ENCODE results near the gene RASA3. TPM values are rescaled to one million over a fixed set of nuclear protein-coding genes. Genes with fewer than 3 reads are reported as not detected.
A peak's percentile ranks its signal among the peaks of the same experiment; 100 is the strongest.
"Not testable (repeated sequence)": the region's sequence is repeated elsewhere in the genome, so short reads cannot be mapped to it uniquely, and the experiment has no call there.

Gene RASA3
- total RNA-seq, 4 donors from 2014 or later = 4.4 to 15.6 (median 8.5) TPM

- no peak for DNase-seq
- Histone ChIP-seq H3K36me3 (no peaks in the 10 kb centered on the region), H3K9me3 (no peaks in the 10 kb centered on the region), H3K27ac (peak overlapping the region; percentile 81 to 89 (median 86)), H3K27me3 (no peaks in the 10 kb centered on the region), H3K4me3 (no peak overlapping the region), H3K4me1 (peaks cover 20 to 50% (median 41%) of the 10 kb centered on the region in 4 donors)
- TF ChIP-seq EP300 (IDR thresholded peaks at IDR 0.05; ENCODE audit: low read depth) (no peak), CTCF (IDR thresholded peaks at IDR 0.05) (no peak), POLR2AphosphoS5 (IDR thresholded peaks at IDR 0.05) (no peak), POLR2A (IDR thresholded peaks at IDR 0.05) (no peak)
- in situ Hi-C loops (cut with MboI; ENCODE audit: low pct_ligation_motif_present in 1 of 4, low pct_unique_long_range_greater_than_20kb in 1 of 4, low sequenced_read_pairs in 3 of 4) = loop anchor here in 1 of 4 donors (10.0 kb wide), 1 partner anchor 163 kb away; no protein-coding TSS in a partner anchor
- intact Hi-C loops (cut with DNase I; ENCODE audit: low total_unique reads) = loop anchor here (5.0 kb wide), 1 partner anchor 60 kb away; no protein-coding TSS in a partner anchor
- 50 to 76% methylated on average over 4 to 15 of the region's 15 CpGs for WGBS, 2 donors (ENCODE audit: low coverage in 1 of 2)
Measured at GRCh38 chr13:114127473-114128347, 4.7 kb downstream of the RASA3 start.

- Histone ChIP-seq H3K4me1 (peaks cover 20 to 54% (median 48%) of the 10 kb centered on the region in 4 donors), H3K27ac (no peak overlapping the region), H3K36me3 (no peaks in the 10 kb centered on the region), H3K9me3 (no peaks in the 10 kb centered on the region), H3K4me3 (no peak overlapping the region), H3K27me3 (no peaks in the 10 kb centered on the region)
- in situ Hi-C loops (cut with MboI; ENCODE audit: low pct_ligation_motif_present in 1 of 4, low pct_unique_long_range_greater_than_20kb in 1 of 4, low sequenced_read_pairs in 3 of 4) (loop anchor here in 1 of 4 donors (10.0 kb wide), 1 partner anchor 162 kb away; no protein-coding TSS in a partner anchor), intact Hi-C loops (cut with DNase I; ENCODE audit: low total_unique reads) (loop anchor here (5.0 kb wide), 1 partner anchor 60 kb away; no protein-coding TSS in a partner anchor)
- TF ChIP-seq EP300 (IDR thresholded peaks at IDR 0.05; ENCODE audit: low read depth) (no peak), POLR2AphosphoS5 (IDR thresholded peaks at IDR 0.05) (no peak), CTCF (IDR thresholded peaks at IDR 0.05) (no peak), POLR2A (IDR thresholded peaks at IDR 0.05) (no peak)
- 83 to 95% methylated on average over 17 to 21 of the region's 21 CpGs for WGBS, 2 donors (ENCODE audit: low coverage in 1 of 2)
- DNase-seq = no peak
Measured at GRCh38 chr13:114126789-114127472, 5.5 kb downstream of the RASA3 start.

GRCh38 chr13:114126086-114126485, 6.3 kb downstream of the RASA3 start:
- intact Hi-C loops (cut with DNase I; ENCODE audit: low total_unique reads) (loop anchor here (5.0 kb wide), 1 partner anchor 59 kb away; no protein-coding TSS in a partner anchor), in situ Hi-C loops (cut with MboI; ENCODE audit: low pct_ligation_motif_present in 1 of 4, low pct_unique_long_range_greater_than_20kb in 1 of 4, low sequenced_read_pairs in 3 of 4) (loop anchor here in 1 of 4 donors (10.0 kb wide), 1 partner anchor 161 kb away; no protein-coding TSS in a partner anchor)
- peaks cover 20 to 55% (median 48%) of the 10 kb centered on the region in 4 donors for H3K4me1 ChIP-seq
- not testable (repeated sequence) for H3K4me3 ChIP-seq, DNase-seq, H3K27ac ChIP-seq, H3K27me3 ChIP-seq, H3K9me3 ChIP-seq, H3K36me3 ChIP-seq
- WGBS, 2 donors (ENCODE audit: low coverage in 1 of 2) = 96% methylated on average over 11 of the region's 14 CpGs; no CpG with 5 or more reads in 1 of the 2 donors

- 96% methylated on average over 19 of the region's 19 CpGs; no CpG with 5 or more reads in 1 of the 2 donors for WGBS, 2 donors (ENCODE audit: low coverage in 1 of 2)
- H3K4me1 ChIP-seq = peaks cover 20 to 56% (median 46%) of the 10 kb centered on the region in 4 donors
- intact Hi-C loops (cut with DNase I; ENCODE audit: low total_unique reads) = loop anchor here (5.0 kb wide), 1 partner anchor 58 kb away; no protein-coding TSS in a partner anchor
- no peak for DNase-seq
- H3K36me3 ChIP-seq = no peaks in the 10 kb centered on the region
- H3K27me3 ChIP-seq = no peaks in the 10 kb centered on the region
- no peaks in the 10 kb centered on the region for H3K9me3 ChIP-seq
- no peak for TF ChIP-seq CTCF (IDR thresholded peaks at IDR 0.05)
- TF ChIP-seq POLR2AphosphoS5 (IDR thresholded peaks at IDR 0.05) = no peak
- TF ChIP-seq EP300 (IDR thresholded peaks at IDR 0.05; ENCODE audit: low read depth) = no peak
- H3K27ac ChIP-seq = no peak overlapping the region
- in situ Hi-C loops (cut with MboI; ENCODE audit: low pct_ligation_motif_present in 1 of 4, low pct_unique_long_range_greater_than_20kb in 1 of 4, low sequenced_read_pairs in 3 of 4) = loop anchor here in 1 of 4 donors (10.0 kb wide), 1 partner anchor 161 kb away; no protein-coding TSS in a partner anchor
- no peak overlapping the region for H3K4me3 ChIP-seq
Measured at GRCh38 chr13:114125589-114125988, 6.8 kb downstream of the RASA3 start.

All from transverse colon (tissue), 4 donors.